Neural progenitor cell (in vitro differentiated cells): ENCODE data around the gene ARNT2. TPM values are rescaled to one million over a fixed set of nuclear protein-coding genes. Genes with fewer than 3 reads are reported as not detected.

Source experiments
- DNase-seq: peaks from one replicate; pipeline ENCODE4 v3.0.0-alpha.2; 2016; ENCODE audit warnings: low spot score
- H2AFZ ChIP-seq: fragments of 200-600 bp; sonication (generic); replicated peaks from 2 replicates; pipeline ENCODE4 v1.6.1; 2016; ENCODE audit warnings: antibody characterized with exemption
- H3F3A ChIP-seq: fragments of 200-600 bp; sonication (generic); 2 replicates; pipeline ENCODE4 v1.6.1; 2016; ENCODE audit warnings: antibody characterized with exemption, low read depth
- H3K27ac ChIP-seq: fragments of 200-600 bp; sonication (generic); 2 replicates; pipeline ENCODE4 v1.5.1; 2016; ENCODE audit warnings: mild to moderate bottlenecking
- H3K27me3 ChIP-seq: fragments of 200-600 bp; sonication (generic); 2 replicates; pipeline ENCODE4 v1.6.1; 2016; ENCODE audit warnings: mild to moderate bottlenecking, moderate library complexity
- H3K36me3 ChIP-seq: fragments of 200-600 bp; sonication (generic); 2 replicates; pipeline ENCODE4 v1.5.1; 2016
- H3K4me1 ChIP-seq: fragments of 200-600 bp; sonication (generic); 2 replicates; pipeline ENCODE4 v1.6.1; 2016; ENCODE audit warnings: mixed run types
- H3K4me2 ChIP-seq: fragments of 200-600 bp; sonication (generic); 2 replicates; pipeline ENCODE4 v1.6.1; 2016
- H3K4me3 ChIP-seq: fragments of 200-600 bp; sonication (generic); 2 replicates; pipeline ENCODE4 v1.5.1; 2016
- H3K79me2 ChIP-seq: fragments of 200-600 bp; sonication (generic); 2 replicates; pipeline ENCODE4 v1.6.1; 2016; ENCODE audit warnings: low read depth
- H3K9ac ChIP-seq: fragments of 200-600 bp; sonication (generic); 2 replicates; pipeline ENCODE4 v1.6.1; 2016
- H3K9me3 ChIP-seq: fragments of 200-600 bp; sonication (generic); 2 replicates; pipeline ENCODE4 v1.5.1; 2016; ENCODE audit warnings: low read depth
- H4K20me1 ChIP-seq: fragments of 200-600 bp; sonication (generic); 2 replicates; pipeline ENCODE4 v1.6.1; 2016; ENCODE audit warnings: low read depth
- H3K27ac Mint-ChIP-seq: 3 replicates; pipeline ENCODE4 v1.8.0; 2021; ENCODE audit warnings: mixed read lengths
- H3K27me3 Mint-ChIP-seq: 2 replicates; pipeline ENCODE4 v1.8.0; 2022; ENCODE audit warnings: low read depth, mild to moderate bottlenecking, inconsistent platforms, moderate library complexity, mixed read lengths; ENCODE audit not compliant: insufficient read depth
- H3K36me3 Mint-ChIP-seq: 3 replicates; pipeline ENCODE4 v1.8.0; 2021; ENCODE audit warnings: mixed read lengths
- H3K4me1 Mint-ChIP-seq: 3 replicates; pipeline ENCODE4 v1.8.0; 2021; ENCODE audit warnings: mixed read lengths
- H3K4me3 Mint-ChIP-seq: 3 replicates; pipeline ENCODE4 v1.8.0; 2021; ENCODE audit warnings: mild to moderate bottlenecking, moderate library complexity, mixed read lengths
- H3K9me3 Mint-ChIP-seq: 3 replicates; pipeline ENCODE4 v1.8.0; 2020; ENCODE audit warnings: mixed read lengths
- EZH2 ChIP-seq: fragments of 200-600 bp; sonication (generic); IDR thresholded peaks from 2 replicates; pipeline ENCODE4 v1.6.1; 2017; ENCODE audit warnings: antibody characterized with exemption, mild to moderate bottlenecking, moderate library complexity
- EZH2phosphoT487 ChIP-seq: fragments of 200-600 bp; sonication (generic); IDR thresholded peaks from 2 replicates; pipeline ENCODE4 v1.6.1; 2017; ENCODE audit warnings: antibody characterized with exemption
- total RNA-seq: library from RNA; depleted of rRNA; stranded (reverse); fragments of >200 nt; gene quantifications from 2 replicates; pipeline ENCODE4 v1.2.3, GENCODE V29; 2015; ENCODE audit warnings: low replicate concordance
- TF ChIP-seq, protein P1 (sequence below): fragments of 200-600 bp; sonication (generic); IDR thresholded peaks from 2 replicates; pipeline ENCODE4 v1.5.1; 2017; ENCODE audit warnings: antibody characterized with exemption, mild to moderate bottlenecking

Gene ARNT2
- total RNA-seq, 1 donor from 2014 or later: 15.7 TPM

DNA sequence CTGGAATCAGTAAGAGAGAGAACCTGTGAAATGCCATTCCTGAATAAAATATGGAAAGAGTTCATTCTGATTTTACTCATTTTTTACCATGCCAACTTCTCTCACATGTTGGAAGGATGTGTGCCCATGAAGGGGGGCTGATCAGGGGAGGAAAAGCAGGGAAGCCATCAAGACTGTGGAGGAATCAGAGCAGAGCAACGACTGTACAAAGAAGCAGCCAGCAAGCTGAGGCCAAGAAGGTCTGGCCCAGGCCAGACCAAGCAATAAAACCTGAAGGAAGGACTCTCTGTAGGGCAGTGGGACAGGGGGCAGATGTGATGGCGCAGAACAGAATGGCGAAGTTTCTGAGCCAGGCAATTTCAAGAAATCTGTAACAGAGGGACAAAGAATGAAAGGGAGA lies 24.0 kb upstream of the ARNT2 start:
- DNase-seq: no peak
- Histone ChIP-seq H3K4me3 (no peak overlapping the region), H3K9ac (no peak overlapping the region), H2AFZ (peak overlapping the region; percentile 42), H3K4me1 (peaks cover 9% of the 10 kb centered on the region), H3F3A (no peaks in the 10 kb centered on the region), H3K27ac (no peak overlapping the region), H3K36me3 (no peaks in the 10 kb centered on the region), H3K79me2 (no peaks in the 10 kb centered on the region), H4K20me1 (no peaks in the 10 kb centered on the region), H3K27me3 (no peaks in the 10 kb centered on the region), H3K9me3 (no peaks in the 10 kb centered on the region), H3K4me2 (peak overlapping the region; percentile 45)
- Mint-ChIP-seq H3K4me1 (peaks cover 19% of the 10 kb centered on the region), H3K27me3 (peaks cover 2% of the 10 kb centered on the region), H3K27ac (peak overlapping the region; percentile 94), H3K36me3 (no peaks in the 10 kb centered on the region), H3K4me3 (no peak overlapping the region), H3K9me3 (no peaks in the 10 kb centered on the region)
- TF ChIP-seq EZH2phosphoT487: no peak
- TF ChIP-seq, protein P1, sequence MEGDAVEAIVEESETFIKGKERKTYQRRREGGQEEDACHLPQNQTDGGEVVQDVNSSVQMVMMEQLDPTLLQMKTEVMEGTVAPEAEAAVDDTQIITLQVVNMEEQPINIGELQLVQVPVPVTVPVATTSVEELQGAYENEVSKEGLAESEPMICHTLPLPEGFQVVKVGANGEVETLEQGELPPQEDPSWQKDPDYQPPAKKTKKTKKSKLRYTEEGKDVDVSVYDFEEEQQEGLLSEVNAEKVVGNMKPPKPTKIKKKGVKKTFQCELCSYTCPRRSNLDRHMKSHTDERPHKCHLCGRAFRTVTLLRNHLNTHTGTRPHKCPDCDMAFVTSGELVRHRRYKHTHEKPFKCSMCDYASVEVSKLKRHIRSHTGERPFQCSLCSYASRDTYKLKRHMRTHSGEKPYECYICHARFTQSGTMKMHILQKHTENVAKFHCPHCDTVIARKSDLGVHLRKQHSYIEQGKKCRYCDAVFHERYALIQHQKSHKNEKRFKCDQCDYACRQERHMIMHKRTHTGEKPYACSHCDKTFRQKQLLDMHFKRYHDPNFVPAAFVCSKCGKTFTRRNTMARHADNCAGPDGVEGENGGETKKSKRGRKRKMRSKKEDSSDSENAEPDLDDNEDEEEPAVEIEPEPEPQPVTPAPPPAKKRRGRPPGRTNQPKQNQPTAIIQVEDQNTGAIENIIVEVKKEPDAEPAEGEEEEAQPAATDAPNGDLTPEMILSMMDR: no peak
- TF ChIP-seq EZH2: no peak

DNA sequence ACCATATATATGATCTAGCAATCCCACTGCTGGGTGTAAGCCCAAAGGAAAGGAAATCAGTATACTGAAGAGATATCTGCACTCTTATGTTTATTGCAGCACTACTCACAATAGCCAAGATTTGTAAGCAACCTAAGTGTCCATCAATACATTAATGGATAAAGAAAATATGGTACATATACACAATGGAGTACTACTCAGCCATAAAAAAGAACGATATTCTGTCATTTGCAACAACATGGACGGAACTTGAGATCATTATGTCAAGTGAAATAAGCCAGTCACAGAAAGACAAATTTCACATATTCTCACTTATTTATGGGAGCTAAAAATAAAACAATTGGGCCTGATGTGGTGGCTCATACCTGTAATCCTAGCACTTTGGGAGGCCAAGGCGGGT lies 21.9 kb upstream of the ARNT2 start:
- H3K9me3 ChIP-seq: no peaks in the 10 kb centered on the region
- peaks cover 2% of the 10 kb centered on the region for H3K27me3 Mint-ChIP-seq
- H3F3A ChIP-seq: no peaks in the 10 kb centered on the region
- H3K27ac ChIP-seq: no peak overlapping the region
- H3K79me2 ChIP-seq: no peaks in the 10 kb centered on the region
- H3K4me1 Mint-ChIP-seq: peaks cover 23% of the 10 kb centered on the region
- TF ChIP-seq EZH2phosphoT487 (no peak), EZH2 (no peak)
- TF ChIP-seq, protein P1: no peak
- no peaks in the 10 kb centered on the region for H4K20me1 ChIP-seq
- no peak overlapping the region for H3K9ac ChIP-seq
- no peak overlapping the region for H3K4me3 ChIP-seq
- no peak overlapping the region for H3K4me3 Mint-ChIP-seq
- H3K4me1 ChIP-seq: peaks cover 9% of the 10 kb centered on the region
- H3K27me3 ChIP-seq: no peaks in the 10 kb centered on the region
- H3K36me3 ChIP-seq: no peaks in the 10 kb centered on the region
- H3K9me3 Mint-ChIP-seq: no peaks in the 10 kb centered on the region
- H3K36me3 Mint-ChIP-seq: no peaks in the 10 kb centered on the region
- DNase-seq: no peak
- no peak overlapping the region for H3K4me2 ChIP-seq
- no peak overlapping the region for H2AFZ ChIP-seq
- no peak overlapping the region for H3K27ac Mint-ChIP-seq

DNA sequence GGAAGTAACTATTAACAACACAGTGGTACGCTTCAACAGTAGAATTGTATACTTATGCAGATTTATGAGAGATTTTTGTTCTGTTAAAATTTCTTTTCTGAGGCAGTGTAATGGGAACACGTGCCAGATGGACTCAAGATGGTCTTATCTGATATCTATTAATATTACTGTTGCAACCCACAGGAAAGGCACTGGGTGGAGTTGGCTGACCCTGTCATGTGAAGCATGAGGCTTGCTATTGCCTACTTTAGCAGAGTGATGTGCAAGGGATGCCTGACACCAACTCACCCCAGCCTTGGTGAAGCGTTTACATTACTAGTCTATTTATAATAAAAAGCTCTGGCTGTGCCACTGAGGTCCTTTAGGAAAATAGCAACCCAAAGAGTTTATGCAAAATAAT lies 19.8 kb upstream of the ARNT2 start:
- Histone ChIP-seq H3K36me3 (no peaks in the 10 kb centered on the region), H3K4me2 (no peak overlapping the region), H3K9ac (no peak overlapping the region), H3K27me3 (no peaks in the 10 kb centered on the region), H4K20me1 (no peaks in the 10 kb centered on the region), H3K79me2 (no peaks in the 10 kb centered on the region), H3F3A (no peaks in the 10 kb centered on the region), H3K4me3 (no peak overlapping the region), H3K27ac (no peak overlapping the region), H2AFZ (no peak overlapping the region), H3K4me1 (peaks cover 9% of the 10 kb centered on the region), H3K9me3 (no peaks in the 10 kb centered on the region)
- H3K27ac Mint-ChIP-seq: no peak overlapping the region
- DNase-seq: no peak
- H3K27me3 Mint-ChIP-seq: peaks cover 2% of the 10 kb centered on the region
- no peaks in the 10 kb centered on the region for H3K9me3 Mint-ChIP-seq
- TF ChIP-seq EZH2phosphoT487 (no peak), EZH2 (no peak)
- TF ChIP-seq, protein P1: no peak
- H3K4me1 Mint-ChIP-seq: peaks cover 18% of the 10 kb centered on the region
- H3K36me3 Mint-ChIP-seq: no peaks in the 10 kb centered on the region
- H3K4me3 Mint-ChIP-seq: no peak overlapping the region
